Activated T-helper 17 cell treated with anti-CD3 and anti-CD28 coated beads, Interleukin-2, amount 50 U/mL, for 72 hours (primary cell): ENCODE measurements around the gene RPGRIP1. TPM values are rescaled to one million over a fixed set of nuclear protein-coding genes. Genes with fewer than 3 reads are reported as not detected.
"Not testable (repeated sequence)": the region's sequence is repeated elsewhere in the genome, so short reads cannot be mapped to it uniquely, and the experiment has no call there.

ENCODE experiments used
- ATAC-seq: fragments of 150-1000 bp; cut with Tn5 transposase; replicated peaks from 2 replicates; pipeline ENCODE4 v1.10.0; 2021; ENCODE audit warnings: mild to moderate bottlenecking, moderate library complexity
- H3K27ac Mint-ChIP-seq: one replicate; pipeline ENCODE4 v1.8.0; 2022; ENCODE audit warnings: mixed read lengths
- H3K27me3 Mint-ChIP-seq: one replicate; pipeline ENCODE4 v1.8.0; 2022; ENCODE audit warnings: mixed read lengths
- H3K36me3 Mint-ChIP-seq: one replicate; pipeline ENCODE4 v1.8.0; 2022; ENCODE audit warnings: low read depth, mild to moderate bottlenecking, mixed read lengths
- H3K4me1 Mint-ChIP-seq: one replicate; pipeline ENCODE4 v1.8.0; 2022; ENCODE audit warnings: mixed read lengths
- H3K4me3 Mint-ChIP-seq: one replicate; pipeline ENCODE4 v1.8.0; 2022; ENCODE audit warnings: mild to moderate bottlenecking, mixed read lengths
- H3K9me3 Mint-ChIP-seq: one replicate; pipeline ENCODE4 v1.8.0; 2022; ENCODE audit warnings: mixed read lengths
- total RNA-seq, 2 donors: library from RNA; stranded (reverse); gene quantifications; one replicate each; pipeline ENCODE4 v1.2.3, GENCODE V29; 2022

The RPGRIP1 gene
- total RNA-seq, 2 donors from 2014 or later, result not detected

DNA sequence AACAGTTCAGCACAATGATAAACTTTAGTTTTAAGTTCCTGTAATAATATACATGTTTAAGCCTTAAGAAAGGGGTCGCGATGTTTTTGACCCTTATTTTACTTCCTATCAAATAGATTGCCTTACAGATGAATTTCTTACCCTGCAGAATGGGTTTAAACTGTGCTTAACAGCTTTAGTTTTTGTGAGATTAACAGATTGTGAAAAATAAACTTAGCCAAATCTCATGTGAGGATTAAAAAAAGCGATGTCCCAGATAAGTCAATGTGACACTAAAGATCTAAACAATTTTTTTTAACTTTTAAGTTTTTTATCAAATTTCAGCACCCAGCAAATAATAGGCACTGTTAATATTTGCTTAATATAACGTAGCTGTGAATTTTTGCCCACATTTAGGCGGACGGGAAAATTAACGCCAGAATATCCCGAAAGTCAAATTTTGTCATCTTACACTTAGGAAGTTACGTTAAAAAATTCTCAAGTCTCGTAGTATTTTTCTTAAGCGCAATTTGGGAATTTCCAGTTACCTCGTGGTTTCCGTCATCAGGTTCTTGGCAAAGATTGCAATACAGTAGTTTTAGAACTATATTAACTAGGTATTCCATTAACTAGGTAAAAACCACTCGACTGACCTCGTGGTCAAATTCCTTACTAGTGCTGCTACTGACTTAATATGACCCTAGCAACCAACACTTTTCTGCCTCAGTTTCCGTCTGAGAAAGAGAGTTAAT is 11.8 kb upstream of the RPGRIP1 start:
- no peaks in the 10 kb centered on the region for H3K9me3 Mint-ChIP-seq
- H3K4me1 Mint-ChIP-seq, result peaks cover 21% of the 10 kb centered on the region
- H3K27ac Mint-ChIP-seq, result peak overlapping the region; percentile 99
- H3K4me3 Mint-ChIP-seq, result peak overlapping the region; percentile 94
- no peaks in the 10 kb centered on the region for H3K27me3 Mint-ChIP-seq
- H3K36me3 Mint-ChIP-seq, result peaks cover 68% of the 10 kb centered on the region
- ATAC-seq, result no peak

DNA sequence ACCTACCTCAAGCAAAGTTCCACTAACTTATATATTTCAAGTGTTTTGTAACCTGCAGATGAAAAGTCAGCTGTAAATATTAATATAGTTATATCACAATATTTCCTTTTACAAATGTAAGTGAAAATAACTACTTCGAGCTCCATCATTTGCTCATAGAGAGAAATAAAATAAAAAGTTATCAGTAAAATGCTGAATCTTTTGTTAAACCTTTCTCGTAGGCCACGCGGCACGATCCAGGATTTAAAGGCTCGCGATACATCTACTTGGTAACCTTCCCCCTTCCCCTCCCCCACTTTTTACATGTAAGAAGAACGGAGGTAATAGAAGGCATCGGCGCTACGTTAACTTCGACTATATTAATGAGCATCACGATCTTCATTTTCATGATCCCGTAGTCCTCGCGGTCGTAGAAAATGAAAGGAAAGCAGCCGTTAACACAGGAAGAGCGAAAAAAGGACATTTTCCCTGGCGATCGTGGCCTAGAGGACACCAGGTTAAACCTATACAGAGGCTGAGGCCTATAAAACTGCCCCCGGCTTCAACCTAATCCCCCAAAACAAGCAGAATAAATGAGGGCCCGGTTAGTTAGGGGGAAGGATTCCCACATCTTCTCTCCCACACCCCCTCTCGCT is 11.1 kb upstream of the RPGRIP1 start:
- Mint-ChIP-seq H3K4me1 (peaks cover 15% of the 10 kb centered on the region), H3K9me3 (no peaks in the 10 kb centered on the region), H3K36me3 (peaks cover 61% of the 10 kb centered on the region), H3K27me3 (no peaks in the 10 kb centered on the region), H3K4me3 (peak overlapping the region; percentile 94), H3K27ac (peak overlapping the region; percentile 99)
- ATAC-seq, result no peak

DNA sequence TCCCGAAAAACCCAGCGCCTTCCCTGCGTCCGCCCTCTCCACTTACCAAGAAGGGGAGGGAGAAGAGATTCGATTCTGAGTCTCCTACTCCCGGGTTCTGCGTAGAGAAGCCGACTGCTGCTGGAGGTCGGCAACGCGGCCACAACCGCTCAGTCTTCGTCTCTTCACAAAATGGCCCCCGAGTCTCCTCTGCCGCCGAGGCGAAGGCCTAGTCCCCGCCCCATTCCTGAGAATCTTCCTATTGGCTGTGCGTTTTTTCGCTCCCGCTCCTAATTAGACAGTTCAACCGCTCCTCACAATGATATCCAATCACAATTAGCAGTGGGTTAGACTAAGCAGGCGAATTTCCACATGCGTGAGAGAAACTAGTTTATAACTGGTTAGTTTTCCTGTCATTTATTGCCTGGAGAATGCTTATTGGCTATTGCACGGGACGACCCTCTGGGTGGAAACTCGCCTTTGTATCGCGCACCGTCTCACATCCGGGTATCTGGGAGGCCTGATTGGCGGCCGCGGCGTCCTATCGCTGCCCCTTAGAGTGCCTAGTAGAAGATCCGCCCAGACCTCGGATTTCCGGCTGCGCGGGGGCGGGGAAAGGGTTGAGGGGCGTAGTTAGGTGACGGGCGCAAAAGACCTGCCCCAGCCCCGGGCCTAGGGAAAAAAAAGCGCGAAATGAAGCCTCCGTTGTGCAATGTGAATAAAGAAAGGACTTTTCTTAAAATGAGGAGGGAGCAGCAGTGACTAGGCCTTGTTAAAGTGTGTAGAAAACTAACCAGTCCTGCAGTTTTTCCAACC is 10.4 kb upstream of the RPGRIP1 start, which contains the start of gene HNRNPC:
HNRNPC (minus strand) TSS at position 191 of the 795 bp plus-strand sequence. CDS start 35,249 bp downstream, outside the sequence.
- Mint-ChIP-seq H3K27me3 (no peaks in the 10 kb centered on the region), H3K9me3 (no peaks in the 10 kb centered on the region), H3K36me3 (peaks cover 54% of the 10 kb centered on the region), H3K4me1 (peaks cover 7% of the 10 kb centered on the region), H3K27ac (peak within 1 kb of the TSS; percentile 99), H3K4me3 (peak within 1 kb of the TSS; percentile 94)
- peak; percentile 92 for ATAC-seq

DNA sequence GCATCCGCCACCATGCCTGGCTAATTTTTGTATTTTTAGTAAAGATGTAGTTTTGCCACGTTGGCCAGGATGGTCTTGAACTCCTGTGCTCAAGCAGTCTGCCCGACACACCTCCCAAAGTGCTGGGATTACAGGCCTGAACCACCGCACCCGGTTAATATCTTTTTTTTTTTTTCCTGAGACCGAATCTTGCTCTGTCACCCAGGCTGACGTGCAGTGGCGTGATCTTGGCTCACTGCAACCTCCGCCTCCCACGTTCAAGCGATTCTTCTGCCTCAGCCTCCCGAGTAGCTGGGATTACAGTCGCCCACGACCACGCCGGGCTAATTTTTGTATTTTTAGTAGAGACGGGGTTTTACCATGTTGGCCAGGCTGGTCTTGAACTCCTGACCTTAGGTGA is 7.2 kb upstream of the RPGRIP1 start:
- H3K27ac Mint-ChIP-seq, H3K9me3 Mint-ChIP-seq, H3K27me3 Mint-ChIP-seq, ATAC-seq, H3K4me3 Mint-ChIP-seq, H3K4me1 Mint-ChIP-seq: not testable (repeated sequence)
- H3K36me3 Mint-ChIP-seq, result peaks cover 21% of the 10 kb centered on the region

DNA sequence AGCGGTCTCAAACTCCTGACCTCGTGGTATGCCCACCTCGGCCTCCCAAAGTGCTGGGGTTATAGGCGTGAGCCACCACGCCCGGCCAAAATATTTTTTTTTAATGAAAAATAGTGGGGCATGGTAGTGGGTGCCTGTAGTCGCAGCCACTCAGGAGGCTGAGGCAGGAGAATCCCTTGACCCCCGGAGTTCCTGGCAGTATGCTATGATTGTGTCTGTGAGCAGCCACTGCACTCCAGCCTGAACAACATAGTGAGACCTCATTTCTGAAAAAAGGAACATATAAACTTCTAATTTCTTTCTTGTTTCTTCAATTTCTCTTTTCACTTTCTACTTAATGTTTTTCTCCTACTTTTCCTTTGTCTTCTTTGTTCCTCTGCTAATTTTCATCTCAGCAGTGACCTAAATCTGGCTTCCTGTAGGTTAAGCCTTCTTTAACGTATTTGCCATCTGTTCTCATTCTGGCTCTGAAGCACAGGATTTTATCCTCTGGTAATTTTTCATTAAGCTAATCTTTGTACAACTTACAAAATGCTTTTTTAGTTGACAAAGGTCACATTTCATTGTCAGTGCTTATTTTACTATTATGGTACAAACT is 4.5 kb upstream of the RPGRIP1 start:
- Mint-ChIP-seq H3K27ac (peak overlapping the region; percentile 44), H3K4me3 (peak overlapping the region; percentile 50)

DNA sequence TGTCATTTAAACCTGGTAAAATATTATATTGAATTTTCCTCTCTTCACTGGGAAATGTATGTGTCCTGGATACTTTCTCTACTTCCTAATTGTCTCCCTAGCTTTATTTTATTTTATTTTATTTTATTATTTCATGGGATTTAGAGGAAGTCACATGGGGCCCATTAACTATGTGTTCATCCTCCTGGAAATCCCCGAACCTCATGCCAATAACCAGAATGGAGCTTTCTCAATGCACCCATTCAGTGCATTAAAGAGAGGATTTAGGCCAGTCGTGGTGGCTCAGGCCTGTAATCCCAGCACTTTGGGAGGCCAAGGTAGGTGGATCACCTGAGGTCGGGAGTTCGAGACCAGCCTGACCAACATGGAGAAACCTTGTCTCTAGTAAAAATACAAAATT is 1.3 kb upstream of the RPGRIP1 start:
- Mint-ChIP-seq H3K4me1 (peaks cover 5% of the 10 kb centered on the region), H3K27me3 (no peaks in the 10 kb centered on the region), H3K36me3 (no peaks in the 10 kb centered on the region), H3K4me3 (no peak overlapping the region), H3K9me3 (no peaks in the 10 kb centered on the region), H3K27ac (no peak overlapping the region)
- ATAC-seq, result no peak

More for the DNA sequence above, 4.5 kb upstream of the RPGRIP1 start:
- no peaks in the 10 kb centered on the region for H3K27me3 Mint-ChIP-seq
- ATAC-seq, result peak; percentile 31
- H3K9me3 Mint-ChIP-seq, result no peaks in the 10 kb centered on the region
- no peaks in the 10 kb centered on the region for H3K36me3 Mint-ChIP-seq
- peaks cover 5% of the 10 kb centered on the region for H3K4me1 Mint-ChIP-seq

DNA sequence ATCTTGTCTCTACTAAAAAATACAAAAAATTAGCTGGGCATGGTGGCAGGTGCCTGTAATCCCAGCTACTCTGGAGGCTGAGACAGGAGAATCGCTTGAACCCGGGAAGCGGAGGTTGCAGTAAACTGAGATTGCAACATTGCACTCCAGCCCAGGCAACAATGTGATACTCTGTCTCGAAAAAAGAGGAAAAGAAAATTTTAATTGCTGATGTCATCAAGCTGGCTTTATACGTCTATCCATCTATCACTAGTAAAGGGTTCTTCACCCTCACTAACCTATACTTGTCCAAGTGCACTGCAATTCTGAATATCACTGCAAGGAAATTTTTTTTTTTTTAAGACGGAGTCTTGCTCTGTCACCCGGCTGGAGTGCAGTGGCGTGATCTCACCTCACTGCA is 2.0 kb downstream of the RPGRIP1 start:
- H3K4me1 Mint-ChIP-seq, H3K27ac Mint-ChIP-seq, H3K27me3 Mint-ChIP-seq, H3K9me3 Mint-ChIP-seq, ATAC-seq, H3K36me3 Mint-ChIP-seq, H3K4me3 Mint-ChIP-seq: not testable (repeated sequence)

DNA sequence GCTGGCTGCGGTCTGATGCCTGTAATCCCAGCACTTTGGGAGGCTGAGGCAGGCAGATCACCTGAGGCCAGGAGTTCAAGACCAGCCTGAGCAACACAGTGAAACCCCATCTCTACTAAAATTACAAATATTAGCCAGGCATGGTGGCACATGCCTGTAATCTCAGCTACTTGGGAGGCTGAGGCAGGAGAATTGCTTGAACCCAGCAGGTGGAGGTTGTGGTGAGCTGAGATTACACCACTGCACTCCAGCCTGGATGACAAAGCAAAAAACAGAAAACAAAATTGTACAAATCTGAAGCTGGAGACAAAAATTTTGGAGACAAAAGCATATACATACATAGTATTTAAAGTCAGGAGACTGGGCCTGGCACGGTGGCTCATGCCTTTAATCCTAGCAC is 6.6 kb downstream of the RPGRIP1 start:
- not testable (repeated sequence) for H3K4me3 Mint-ChIP-seq, H3K4me1 Mint-ChIP-seq, H3K27me3 Mint-ChIP-seq, ATAC-seq, H3K36me3 Mint-ChIP-seq, H3K27ac Mint-ChIP-seq, H3K9me3 Mint-ChIP-seq

DNA sequence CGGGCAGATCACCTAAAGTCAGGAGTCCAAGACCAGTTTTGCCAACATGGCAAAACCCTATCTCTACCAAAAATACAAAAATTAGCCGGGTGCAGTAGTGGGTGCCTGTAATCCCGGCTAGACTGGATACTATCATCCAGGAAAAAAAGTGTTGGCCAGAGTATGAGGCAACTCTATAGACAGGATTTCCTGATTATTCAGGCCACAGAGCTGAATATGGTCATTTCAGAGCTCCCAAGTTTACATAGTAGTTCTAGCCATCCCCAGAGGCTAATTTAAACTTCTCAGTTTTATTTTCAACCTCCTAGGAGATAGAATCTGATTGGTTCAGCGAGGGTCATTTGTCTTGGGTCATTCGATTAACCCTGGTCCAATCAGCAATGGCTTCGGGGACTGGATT is 7.3 kb downstream of the RPGRIP1 start:
- Mint-ChIP-seq H3K36me3 (no peaks in the 10 kb centered on the region), H3K27ac (no peak overlapping the region), H3K4me1 (no peaks in the 10 kb centered on the region), H3K9me3 (no peaks in the 10 kb centered on the region), H3K4me3 (no peak overlapping the region), H3K27me3 (no peaks in the 10 kb centered on the region)
- ATAC-seq, result no peak

DNA sequence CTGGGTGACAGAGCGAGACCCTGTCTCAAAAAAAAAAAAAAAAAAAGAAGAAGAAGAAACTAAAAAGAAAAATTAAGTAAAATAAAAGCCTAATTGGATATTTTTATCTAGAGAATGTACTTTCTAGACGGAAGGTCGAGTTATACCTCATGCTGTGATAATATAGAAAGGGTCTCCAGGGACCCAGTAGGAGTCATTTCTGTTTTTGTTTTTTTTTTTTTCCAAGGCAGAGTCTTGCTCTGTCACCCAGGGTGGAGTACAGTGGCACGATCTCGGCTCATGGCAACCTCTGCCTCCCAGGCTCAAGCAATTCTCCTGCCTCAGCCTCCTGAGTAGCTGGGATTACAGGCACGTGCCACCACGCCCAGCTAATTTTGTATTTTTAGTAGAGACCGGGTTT is 14.1 kb downstream of the RPGRIP1 start:
- H3K36me3 Mint-ChIP-seq, H3K9me3 Mint-ChIP-seq, H3K27ac Mint-ChIP-seq, ATAC-seq, H3K4me3 Mint-ChIP-seq, H3K4me1 Mint-ChIP-seq, H3K27me3 Mint-ChIP-seq: not testable (repeated sequence)

DNA sequence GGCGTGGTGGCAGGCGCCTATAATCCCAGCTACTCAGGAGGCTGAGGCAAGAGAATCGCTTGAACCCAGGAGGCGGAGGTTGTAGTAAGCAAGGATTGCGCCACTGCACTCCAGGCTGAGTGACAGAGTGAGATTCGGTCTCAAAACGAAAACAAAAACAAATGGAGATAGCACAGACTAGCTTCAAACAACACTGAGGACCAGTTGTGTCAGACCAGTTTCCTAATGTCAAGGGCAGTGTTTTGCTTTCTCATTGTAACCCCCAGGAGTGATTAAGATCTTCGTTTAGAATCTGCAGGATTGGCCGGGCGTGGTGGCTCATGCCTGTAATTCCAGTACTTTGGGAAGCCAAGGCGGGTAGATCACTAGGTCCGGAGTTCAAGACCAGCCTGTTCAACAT is 18.5 kb downstream of the RPGRIP1 start:
- Mint-ChIP-seq H3K9me3 (no peaks in the 10 kb centered on the region), H3K4me1 (no peaks in the 10 kb centered on the region), H3K27ac (no peak overlapping the region), H3K36me3 (no peaks in the 10 kb centered on the region), H3K4me3 (no peak overlapping the region), H3K27me3 (no peaks in the 10 kb centered on the region)
- no peak for ATAC-seq

DNA sequence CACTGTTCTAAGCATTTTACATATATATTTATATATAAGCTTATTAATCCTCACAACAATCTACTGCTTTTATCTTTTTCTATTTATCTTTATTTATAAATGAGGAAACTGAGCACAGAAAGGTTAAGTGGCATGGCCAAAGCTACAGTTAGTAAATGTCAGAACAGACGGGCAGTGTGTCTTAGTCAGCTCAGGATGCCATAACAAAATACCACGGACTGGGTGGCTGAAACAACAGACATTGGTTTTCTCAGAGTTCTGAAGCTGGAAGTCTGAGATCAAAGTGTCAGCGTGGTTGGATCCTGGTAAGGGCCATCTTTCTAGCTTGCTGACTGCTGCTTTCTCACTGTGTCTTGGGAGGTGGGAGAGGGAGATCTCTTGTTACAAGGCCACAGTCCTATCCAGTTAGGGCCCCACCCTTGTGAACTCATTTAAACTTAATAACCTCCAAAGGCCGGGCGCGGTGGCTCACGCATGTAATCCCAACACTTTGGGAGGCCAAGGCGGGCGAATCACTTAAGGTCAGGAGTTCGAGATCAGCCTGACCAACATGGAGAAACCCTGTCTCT is 19.8 kb downstream of the RPGRIP1 start:
- ATAC-seq, result peak; percentile 31
- Mint-ChIP-seq H3K4me1 (no peaks in the 10 kb centered on the region), H3K27me3 (no peaks in the 10 kb centered on the region), H3K36me3 (no peaks in the 10 kb centered on the region), H3K4me3 (no peak overlapping the region), H3K27ac (no peak overlapping the region), H3K9me3 (no peaks in the 10 kb centered on the region)

DNA sequence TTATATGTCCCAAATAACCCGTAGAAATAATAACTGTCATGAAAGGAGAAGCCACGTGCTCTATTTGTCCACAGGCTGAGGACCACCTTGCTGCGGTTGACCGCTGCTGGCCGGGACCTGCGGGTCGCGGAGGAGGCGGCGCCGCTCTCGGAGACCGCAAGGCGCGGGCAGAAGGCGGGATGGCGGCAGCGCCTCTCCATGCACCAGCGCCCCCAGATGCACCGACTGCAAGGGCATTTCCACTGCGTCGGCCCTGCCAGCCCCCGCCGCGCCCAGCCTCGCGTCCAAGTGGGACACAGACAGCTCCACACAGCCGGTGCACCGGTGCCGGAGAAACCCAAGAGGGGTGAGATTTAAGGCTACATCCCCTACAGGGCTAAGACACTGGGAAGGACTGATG is 21.0 kb downstream of the RPGRIP1 start:
- Mint-ChIP-seq H3K27me3 (no peaks in the 10 kb centered on the region), H3K27ac (no peak overlapping the region), H3K9me3 (no peaks in the 10 kb centered on the region), H3K4me3 (peak overlapping the region; percentile 25), H3K4me1 (no peaks in the 10 kb centered on the region), H3K36me3 (no peaks in the 10 kb centered on the region)
- ATAC-seq, result peak; percentile 35
